ENCODE data around the gene APC2. TPM values are rescaled to one million over a fixed set of nuclear protein-coding genes. Genes with fewer than 3 reads are reported as not detected.

Gene APC2
- total RNA-seq, 1 experiment from 2014 or later: 0.68 TPM

DNA sequence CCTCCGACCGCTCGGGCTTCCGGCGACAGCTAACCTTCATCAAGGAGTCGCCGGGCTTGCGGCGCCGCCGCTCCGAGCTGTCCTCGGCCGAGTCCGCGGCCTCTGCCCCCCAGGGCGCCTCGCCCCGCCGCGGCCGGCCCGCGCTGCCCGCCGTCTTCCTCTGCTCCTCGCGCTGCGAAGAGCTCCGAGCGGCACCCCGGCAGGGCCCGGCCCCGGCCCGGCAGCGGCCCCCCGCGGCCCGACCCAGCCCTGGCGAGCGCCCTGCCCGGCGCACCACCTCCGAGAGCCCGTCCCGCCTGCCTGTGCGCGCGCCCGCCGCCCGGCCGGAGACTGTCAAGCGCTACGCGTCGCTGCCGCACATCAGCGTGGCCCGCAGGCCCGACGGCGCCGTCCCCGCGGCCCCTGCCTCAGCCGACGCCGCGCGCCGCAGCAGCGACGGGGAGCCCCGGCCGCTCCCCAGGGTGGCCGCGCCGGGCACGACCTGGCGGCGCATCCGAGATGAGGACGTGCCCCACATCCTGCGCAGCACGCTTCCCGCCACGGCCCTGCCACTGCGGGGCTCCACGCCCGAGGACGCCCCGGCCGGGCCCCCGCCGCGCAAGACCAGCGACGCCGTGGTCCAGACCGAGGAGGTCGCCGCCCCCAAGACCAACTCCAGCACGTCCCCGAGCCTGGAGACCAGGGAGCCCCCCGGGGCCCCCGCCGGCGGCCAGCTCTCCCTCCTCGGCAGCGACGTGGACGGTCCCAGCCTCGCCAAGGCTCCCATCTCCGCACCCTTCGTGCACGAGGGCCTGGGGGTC is 19.5 kb downstream of the APC2 start:
- Histone ChIP-seq H4K20me1 (ENCODE audit: control insufficient read depth, insufficient read depth, insufficient read length) (peaks cover 3% of the 10 kb centered on the region), H4K91ac (ENCODE audit: insufficient read length, low read depth, low read length) (no peak overlapping the region), H3K79me1 (ENCODE audit: insufficient read depth, low read depth, low read length, poor library complexity, severe bottlenecking) (no peaks in the 10 kb centered on the region), H2BK120ac (ENCODE audit: low read depth, low read length, poor library complexity, severe bottlenecking) (no peak overlapping the region), H2AK5ac (ENCODE audit: insufficient read length, low read length) (no peak overlapping the region), H4K5ac (ENCODE audit: insufficient read length, low read depth, low read length) (no peak overlapping the region), H3K4me1 (ENCODE audit: insufficient read depth, low read length) (no peaks in the 10 kb centered on the region), H2BK20ac (ENCODE audit: low read depth, low read length, poor library complexity, severe bottlenecking) (no peak overlapping the region), H3K9ac (ENCODE audit: extremely low read depth, insufficient read length, low read length) (no peak overlapping the region), H3K4ac (ENCODE audit: low read depth, low read length) (no peak overlapping the region), H3K27me3 (ENCODE audit: insufficient read depth, low read length) (peaks cover 58% of the 10 kb centered on the region), H3K18ac (ENCODE audit: insufficient read length, low read depth, low read length) (no peak overlapping the region), H3K9me3 (ENCODE audit: control insufficient read depth, low read depth, low read length) (no peaks in the 10 kb centered on the region), H3T11ph (ENCODE audit: low read length) (no peak overlapping the region), H3K14ac (ENCODE audit: insufficient read depth, low read length) (no peak overlapping the region), H3K27ac (ENCODE audit: insufficient read length, low read depth, low read length) (no peak overlapping the region), H3K56ac (ENCODE audit: insufficient read length, low read depth, low read length) (no peak overlapping the region), H3K23me2 (ENCODE audit: insufficient read length, low read depth, low read length, poor library complexity, severe bottlenecking) (peaks cover 9% of the 10 kb centered on the region), H2AFZ (ENCODE audit: low read length) (no peak overlapping the region), H2BK15ac (ENCODE audit: low read depth, low read length) (no peak overlapping the region), H2BK5ac (ENCODE audit: insufficient read length, low read length) (no peak overlapping the region), H3K4me2 (ENCODE audit: insufficient read depth, insufficient read length, low read length) (no peak overlapping the region), H3K79me2 (ENCODE audit: insufficient read depth, low read length) (no peaks in the 10 kb centered on the region), H3K23ac (ENCODE audit: insufficient read length, low read depth, low read length) (no peak overlapping the region), H4K8ac (replicated peaks; ENCODE audit: insufficient read length, low read depth, low read length) (no peak overlapping the region), H2BK12ac (ENCODE audit: insufficient read length, low read depth, low read length) (no peak overlapping the region)
- Mint-ChIP-seq H3K27me3 (ENCODE audit: low read depth) (peaks cover 75% of the 10 kb centered on the region), H3K4me1 (peaks cover 2 to 9% of the 10 kb centered on the region in 2 experiments; a peak in 3 of 4 replicates), H3K27ac (no peak overlapping the region), H3K4me3 (no peak overlapping the region; a peak in 1 of 5 replicates), H3K36me3 (ENCODE audit: insufficient read depth in 1 of 3, low read depth in 3 of 3) (no peaks in the 10 kb centered on the region), H3K9me3 (no peaks in the 10 kb centered on the region)
- WGBS (ENCODE audit: extremely low coverage, insufficient read length, low lambda C conversion rate): no CpG with 5 or more reads among the region's 117 CpGs
- DNase-seq: no peak
- TF ChIP-seq, protein P1, sequence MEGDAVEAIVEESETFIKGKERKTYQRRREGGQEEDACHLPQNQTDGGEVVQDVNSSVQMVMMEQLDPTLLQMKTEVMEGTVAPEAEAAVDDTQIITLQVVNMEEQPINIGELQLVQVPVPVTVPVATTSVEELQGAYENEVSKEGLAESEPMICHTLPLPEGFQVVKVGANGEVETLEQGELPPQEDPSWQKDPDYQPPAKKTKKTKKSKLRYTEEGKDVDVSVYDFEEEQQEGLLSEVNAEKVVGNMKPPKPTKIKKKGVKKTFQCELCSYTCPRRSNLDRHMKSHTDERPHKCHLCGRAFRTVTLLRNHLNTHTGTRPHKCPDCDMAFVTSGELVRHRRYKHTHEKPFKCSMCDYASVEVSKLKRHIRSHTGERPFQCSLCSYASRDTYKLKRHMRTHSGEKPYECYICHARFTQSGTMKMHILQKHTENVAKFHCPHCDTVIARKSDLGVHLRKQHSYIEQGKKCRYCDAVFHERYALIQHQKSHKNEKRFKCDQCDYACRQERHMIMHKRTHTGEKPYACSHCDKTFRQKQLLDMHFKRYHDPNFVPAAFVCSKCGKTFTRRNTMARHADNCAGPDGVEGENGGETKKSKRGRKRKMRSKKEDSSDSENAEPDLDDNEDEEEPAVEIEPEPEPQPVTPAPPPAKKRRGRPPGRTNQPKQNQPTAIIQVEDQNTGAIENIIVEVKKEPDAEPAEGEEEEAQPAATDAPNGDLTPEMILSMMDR (conservative IDR thresholded peaks at IDR 0.05): no peak
